Right kidney (tissue), 1 donor: ENCODE data around the gene ARHGAP27.
A peak's percentile ranks its signal among the peaks of the same experiment; 100 is the strongest.
"Not testable (repeated sequence)": the region's sequence is repeated elsewhere in the genome, so short reads cannot be mapped to it uniquely, and the experiment has no call there.

ENCODE experiments used
- DNase-seq: peaks from one replicate; pipeline ENCODE4 v3.0.0-alpha.2; 2016

Gene ARHGAP27

DNA sequence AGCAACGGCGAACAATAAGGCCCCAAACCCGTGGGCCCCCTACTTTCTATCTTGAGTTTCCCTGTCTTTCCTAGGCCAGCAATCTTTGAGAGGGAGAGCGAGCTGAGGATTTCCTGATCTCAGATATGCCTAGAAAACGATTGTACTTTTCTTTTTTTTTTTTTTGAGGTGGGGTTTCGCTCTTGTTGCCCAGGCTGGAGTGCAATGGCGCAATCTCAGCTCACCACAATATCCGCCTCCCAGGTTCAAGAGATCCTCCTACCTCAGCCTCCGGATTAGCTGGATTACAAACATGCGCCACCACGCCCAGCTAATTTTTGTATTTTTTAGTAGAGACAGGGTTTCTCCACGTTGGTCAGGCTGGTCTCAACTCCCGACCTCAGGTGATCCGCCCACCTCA, 15.0 kb upstream of the ARHGAP27 start:
- DNase-seq, result not testable (repeated sequence)

- not testable (repeated sequence) for DNase-seq
Measured at GRCh38 chr17:45446872-45447625, 14.4 kb upstream of the ARHGAP27 start.

DNA sequence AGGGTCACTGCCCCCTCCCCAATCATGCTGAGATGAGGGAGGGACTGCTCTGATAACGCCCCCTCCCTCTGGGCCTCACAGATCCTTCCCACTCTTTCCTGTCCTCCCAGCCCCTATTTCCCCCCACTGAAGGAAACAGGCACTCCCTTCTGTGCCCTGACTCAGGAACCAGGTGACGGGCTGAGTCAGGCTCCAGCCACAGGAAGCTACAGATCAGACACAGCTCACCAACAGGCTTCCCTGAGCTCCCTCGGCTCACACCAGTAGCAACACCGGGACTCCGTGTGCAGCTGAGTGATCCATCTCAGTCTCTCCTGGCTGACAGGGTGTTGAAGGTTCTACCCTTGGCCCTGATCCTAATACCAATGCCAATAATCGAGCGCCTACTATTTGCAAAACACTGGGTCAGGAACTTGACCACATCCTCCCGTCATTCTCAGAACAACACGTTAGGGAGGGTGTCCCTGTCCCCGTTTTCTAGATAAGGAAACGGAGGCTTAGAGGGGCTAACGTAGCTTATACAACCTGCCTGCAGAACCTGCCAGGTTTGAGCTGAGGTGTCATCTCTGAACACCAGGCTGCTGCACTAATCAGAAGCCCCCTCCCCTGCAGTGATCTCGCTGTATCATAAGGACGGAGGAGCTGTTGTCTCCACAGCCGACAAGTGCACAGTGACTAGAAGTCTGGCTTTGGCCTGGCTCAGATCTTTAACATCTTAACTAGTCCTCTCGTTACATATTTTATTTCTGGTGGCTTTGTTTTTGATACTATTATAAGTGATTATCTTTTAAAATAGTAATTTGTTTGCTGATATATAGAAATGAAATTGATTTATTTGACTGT, 13.5 kb upstream of the ARHGAP27 start:
- DNase-seq, result not testable (repeated sequence)

GRCh38 chr17:45444856-45445820, 12.5 kb upstream of the ARHGAP27 start:
- DNase-seq, result not testable (repeated sequence)

DNA sequence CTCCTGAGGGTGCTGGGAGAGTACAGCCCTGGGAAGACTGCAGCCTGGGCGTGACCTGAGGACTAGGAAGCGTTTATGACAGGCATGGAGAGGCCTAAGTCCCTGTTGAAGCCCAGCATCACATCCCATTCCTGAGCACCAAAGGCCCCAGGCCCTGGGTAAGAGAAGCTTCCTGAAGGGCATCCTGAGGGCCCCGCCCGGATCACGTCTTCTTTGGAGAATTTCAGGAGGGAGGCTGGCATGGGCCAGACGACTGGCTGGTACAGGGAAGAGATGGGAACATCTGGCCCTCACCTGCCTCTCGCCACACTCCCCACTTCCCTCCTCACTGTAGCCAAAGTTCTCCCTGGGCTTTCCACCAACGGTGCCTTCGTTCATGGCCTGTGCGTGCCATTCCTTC, 11.6 kb upstream of the ARHGAP27 start:
- not testable (repeated sequence) for DNase-seq

DNA sequence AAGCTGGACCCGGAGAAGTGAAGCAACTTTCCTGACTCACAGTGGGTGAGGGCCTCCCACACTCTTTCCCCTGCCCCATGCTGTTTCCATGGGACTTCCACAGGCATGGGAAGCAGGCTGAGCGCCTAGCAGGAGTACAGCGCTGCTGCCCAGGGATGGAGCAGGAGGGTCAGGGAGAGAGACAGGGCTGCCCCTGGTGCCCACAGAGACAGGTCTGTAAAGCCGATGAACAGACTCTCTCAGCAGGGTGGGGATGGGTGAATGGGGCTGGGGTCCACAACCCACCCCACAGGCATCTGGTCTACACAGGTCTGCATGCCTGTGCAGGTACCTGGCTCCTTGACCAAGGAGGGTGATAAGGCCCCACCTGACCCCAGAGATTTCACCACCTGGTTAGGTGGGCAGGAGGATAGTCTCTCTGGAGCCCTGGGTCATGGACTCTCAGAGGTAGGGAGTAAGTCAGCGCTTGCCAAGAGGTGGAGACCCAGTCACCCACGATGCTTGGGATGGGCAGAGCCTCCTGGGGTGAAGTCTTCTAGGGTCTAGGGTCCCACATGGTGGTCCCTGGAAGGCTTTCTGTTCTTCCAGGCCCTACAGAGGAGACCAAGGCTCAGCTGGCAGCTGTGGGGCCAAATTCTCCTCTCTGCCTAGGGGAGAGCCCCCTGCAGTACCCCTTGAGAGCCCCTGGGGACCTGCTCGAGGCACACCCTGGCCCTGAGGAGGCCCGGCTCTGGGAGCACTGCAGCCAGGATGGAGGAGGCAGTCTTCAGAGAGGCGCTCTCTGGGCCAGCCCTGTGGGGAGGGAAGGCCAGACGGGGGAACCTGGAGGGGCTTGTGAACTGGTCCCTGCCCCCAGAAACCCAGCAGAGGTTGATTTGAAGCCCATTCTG, 10.9 kb upstream of the ARHGAP27 start:
- DNase-seq, result not testable (repeated sequence)

DNA sequence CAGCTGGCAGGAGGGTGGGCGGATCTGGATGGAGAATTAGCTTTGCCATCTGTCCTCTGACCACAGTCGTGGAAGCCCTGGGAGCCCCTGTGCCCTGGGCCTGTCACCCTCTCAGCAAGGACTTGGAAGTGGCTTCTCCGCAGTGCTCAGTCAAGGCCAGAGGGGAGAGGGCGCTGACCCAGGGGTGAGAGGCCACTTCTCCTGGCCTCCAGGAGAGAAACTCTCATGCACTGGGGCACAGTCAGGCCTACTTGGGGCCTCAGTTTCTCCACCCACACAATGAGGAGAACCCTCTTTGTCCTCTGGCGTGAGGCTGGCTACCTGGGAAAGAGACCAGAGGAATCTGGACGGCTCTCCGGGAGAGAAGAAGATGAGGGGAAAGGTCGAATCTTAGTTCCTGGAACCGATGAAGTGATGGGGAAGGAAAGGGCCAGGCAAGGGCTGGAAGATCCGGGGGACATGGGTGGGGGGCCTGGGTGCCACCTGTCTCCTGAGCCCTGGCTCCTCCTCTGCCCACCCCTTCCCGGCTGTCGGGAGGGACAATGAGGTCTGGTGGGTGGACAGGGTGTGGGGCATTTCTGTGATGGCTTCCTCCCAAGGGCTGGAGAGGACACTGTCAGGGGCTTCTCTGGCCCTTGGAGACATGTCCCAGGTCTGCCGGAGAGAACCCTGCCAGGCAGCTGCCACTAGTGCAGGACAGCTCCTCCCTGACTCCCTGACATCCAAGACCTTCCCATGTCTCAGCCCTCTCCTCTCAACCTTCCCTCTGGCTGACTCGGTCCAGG, 9.0 kb upstream of the ARHGAP27 start:
- DNase-seq, result no peak

GRCh38 chr17:45440839-45441515, 8.3 kb upstream of the ARHGAP27 start:
- DNase-seq, result not testable (repeated sequence)

- no peak for DNase-seq
Measured at GRCh38 chr17:45440161-45440778, 7.6 kb upstream of the ARHGAP27 start.

DNA sequence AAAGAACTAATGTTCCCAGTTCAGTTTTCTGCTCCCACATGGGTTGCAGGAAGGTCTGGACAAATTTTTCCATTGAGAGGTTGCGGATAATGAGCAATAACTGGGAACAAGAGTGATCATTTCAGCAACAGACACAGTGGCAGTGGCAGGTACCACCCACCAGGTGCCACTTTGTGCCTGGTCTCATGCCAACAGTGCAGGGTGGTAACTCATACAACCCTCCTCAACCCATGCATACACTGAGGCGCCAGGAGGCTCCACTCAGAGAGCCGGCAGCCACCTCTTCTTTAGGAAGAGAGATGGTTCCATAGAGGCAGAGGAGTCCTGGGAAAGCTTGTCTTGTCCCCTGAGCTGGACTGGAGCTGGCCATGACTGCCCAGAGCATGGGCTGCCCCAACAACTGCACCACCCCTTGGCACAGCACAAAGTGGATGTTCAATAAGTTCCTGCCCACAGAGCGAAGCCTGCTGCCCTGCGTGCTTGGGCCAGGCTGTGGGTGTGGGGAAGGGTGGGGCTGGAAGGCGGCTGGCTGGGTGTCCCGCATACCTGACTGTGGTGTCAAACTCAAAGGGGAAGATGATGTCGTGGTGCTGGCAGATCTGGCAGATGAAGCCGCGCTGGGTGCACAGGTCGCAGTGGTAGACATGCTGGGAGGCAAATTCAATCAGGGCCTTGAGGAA, 6.4 kb upstream of the ARHGAP27 start:
- no peak for DNase-seq

DNA sequence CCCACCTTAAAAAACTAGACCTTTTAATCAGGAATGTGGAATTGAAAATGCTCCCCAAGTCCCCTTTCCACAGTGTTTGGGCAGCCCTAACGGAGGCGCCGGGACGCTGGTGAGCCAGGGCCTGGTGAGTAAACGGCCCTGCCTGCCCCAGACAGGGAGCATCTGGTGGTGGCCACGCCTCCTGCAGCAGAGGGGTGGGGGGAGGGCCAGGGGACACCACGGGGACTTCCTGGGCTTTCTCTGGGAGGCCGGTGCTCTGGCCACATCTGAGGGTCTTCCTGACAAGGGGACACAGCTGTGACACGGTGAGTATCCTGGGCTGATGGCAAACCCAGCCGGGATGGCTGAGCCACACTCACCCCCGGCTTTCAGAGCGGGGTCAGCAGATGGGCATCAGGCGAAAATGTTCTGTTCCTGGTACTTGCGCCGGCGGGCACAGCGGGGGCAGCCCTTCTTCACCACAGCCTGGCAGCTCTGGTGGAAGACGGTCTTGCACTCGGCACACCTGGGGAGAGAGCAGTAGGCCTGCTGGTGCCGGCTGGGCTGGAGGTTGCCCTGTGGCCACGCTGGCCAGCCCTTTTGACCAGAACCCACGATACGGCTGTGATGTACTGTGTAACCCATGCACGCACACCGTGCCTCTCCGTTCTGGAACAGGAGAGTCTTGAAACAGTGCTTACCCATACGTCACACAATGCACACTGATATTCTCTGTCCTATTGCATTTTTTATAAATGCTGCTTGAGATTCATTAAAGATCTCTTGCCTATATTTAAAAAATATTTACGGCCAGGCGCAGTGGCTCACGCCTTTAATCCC, 5.0 kb upstream of the ARHGAP27 start:
- no peak for DNase-seq

GRCh38 chr17:45436625-45437464, 4.2 kb upstream of the ARHGAP27 start:
- no peak for DNase-seq

DNA sequence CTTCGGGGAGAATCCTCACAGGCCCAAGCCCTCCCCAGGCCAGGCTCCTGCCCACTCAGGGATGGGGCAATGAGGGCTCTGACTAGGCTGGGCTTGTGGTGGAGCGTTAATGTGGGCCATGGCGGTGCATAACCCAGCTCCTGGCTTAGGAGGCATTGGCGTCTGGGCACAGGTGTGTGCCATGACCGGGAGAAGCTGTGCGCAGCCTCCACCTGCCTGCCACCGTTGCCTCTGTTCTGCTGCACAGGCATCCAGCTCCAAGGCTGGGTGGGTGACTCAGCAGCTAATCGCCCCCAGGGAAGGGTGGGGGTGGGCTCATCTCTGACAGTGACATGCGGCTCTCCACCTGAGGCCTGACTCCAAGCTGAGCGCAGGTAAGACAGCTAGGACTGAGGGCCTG, 3.5 kb upstream of the ARHGAP27 start:
- DNase-seq, result no peak

DNA sequence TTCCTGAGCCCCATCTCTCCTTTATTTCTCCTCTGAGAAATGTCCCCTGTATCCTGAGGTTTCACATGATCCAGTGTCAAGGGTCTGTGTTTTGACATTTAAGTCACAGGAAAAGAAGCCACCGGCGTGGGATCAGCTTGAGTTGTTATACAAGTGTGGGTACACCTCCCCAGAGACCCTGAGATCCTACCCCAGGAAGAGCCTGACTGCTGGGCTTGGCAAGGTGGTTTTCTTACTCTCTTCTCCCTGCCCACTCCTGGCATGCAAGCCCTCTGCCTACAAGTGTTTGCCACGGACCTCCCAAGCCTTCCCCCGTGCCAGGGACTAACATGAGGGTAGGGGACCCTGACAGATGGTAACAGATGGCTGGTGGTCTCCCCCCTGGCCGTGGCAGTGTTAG, 2.8 kb upstream of the ARHGAP27 start:
- no peak for DNase-seq

DNA sequence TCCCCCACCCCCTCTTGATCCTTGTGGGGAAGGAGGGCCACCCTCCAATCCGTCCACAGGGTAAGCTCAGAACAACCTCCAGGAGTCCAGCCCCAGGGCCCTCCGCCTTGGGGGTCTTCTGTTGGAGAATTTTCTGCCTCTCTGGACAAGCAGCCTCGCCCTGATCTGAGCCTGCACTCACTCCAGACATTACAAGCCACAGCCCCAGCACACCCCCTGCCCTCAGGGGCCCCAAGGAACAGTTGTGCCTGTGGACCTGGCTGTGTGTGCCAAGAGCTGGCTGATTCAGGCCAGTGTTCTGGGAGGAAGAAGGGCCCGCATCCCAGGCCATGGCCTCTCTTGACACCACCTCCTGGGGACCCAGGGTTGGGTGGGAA, 477 bp upstream of the ARHGAP27 start:
- DNase-seq, result no peak

DNA sequence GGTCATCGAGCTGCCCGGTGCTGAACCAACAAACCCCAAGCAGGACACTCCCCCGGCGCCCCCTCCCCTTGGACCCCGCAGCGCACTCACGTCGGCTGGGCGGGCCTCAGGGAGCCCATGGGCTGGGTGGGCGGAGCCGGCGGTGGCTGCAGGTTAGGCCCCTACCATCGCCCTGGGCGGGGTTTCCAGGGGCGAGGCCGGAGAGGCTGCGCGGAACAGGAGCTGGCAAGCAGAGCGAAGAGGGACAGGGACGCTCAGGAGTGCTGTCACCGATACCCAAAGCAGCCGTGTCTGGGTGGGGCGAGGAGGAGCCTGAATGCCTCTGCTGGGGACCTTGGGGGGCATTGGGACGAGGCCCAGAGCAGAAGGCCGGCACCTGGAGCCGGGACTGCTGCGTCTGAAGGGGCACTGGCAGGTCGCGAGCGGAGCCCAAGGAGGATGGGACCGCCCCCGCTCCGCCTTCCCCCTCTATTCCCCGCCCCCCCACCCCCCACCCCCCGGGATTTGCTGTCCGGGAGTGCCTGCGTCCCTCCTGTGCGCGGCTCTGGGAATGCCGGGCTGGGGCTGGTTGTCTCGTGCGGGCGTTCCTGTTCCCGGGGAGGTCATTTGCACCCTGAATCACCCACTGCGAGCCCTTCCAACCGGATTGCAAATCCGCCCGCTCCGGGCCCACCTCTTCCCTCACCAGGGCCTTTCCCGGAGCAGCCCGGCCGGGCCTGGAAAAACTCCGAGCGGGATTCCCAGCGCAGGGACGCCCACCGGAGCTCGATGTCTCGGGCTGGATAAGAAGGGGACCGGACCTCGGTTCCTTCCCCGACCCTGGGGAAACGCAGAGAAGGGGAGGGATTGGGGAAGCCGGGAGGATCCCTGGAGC, 902 bp downstream of the ARHGAP27 start:
- DNase-seq, result peak; percentile 78
